ENCODE data around the gene INSM1.

The INSM1 gene

GRCh38 chr20:20362774-20363433 lies 5.0 kb upstream of the INSM1 start:
- Histone ChIP-seq H3K4me1 (ENCODE audit: insufficient read depth, low read length, poor library complexity, severe bottlenecking) (peaks cover 6% of the 10 kb centered on the region), H3K36me3 (ENCODE audit: insufficient read depth, low read length) (no peaks in the 10 kb centered on the region), H3K27me3 (ENCODE audit: insufficient read depth, low read length, poor library complexity, severe bottlenecking) (no peaks in the 10 kb centered on the region), H3K9ac (ENCODE audit: low read depth, low read length, poor library complexity, severe bottlenecking) (no peak overlapping the region), H3K9me3 (ENCODE audit: insufficient read depth, low read depth, low read length) (no peaks in the 10 kb centered on the region), H2AFZ (ENCODE audit: low read length) (no peak overlapping the region), H3K9me2 (replicated peaks; ENCODE audit: low read depth, low read length) (no peaks in the 10 kb centered on the region), H3K4me2 (ENCODE audit: low read depth, low read length, poor library complexity, severe bottlenecking) (no peak overlapping the region), H3K79me2 (ENCODE audit: insufficient read depth, low read length) (no peaks in the 10 kb centered on the region), H3F3A (ENCODE audit: low read depth) (0 out of 2 replicates have a peak, but pooled peaks cover 3% of the 10 kb centered on the region), H3K4me3 (ENCODE audit: low read length, poor library complexity, severe bottlenecking) (no peak overlapping the region), H4K20me1 (ENCODE audit: insufficient read depth, low read length, poor library complexity, severe bottlenecking) (no peaks in the 10 kb centered on the region)
- TF ChIP-seq EZH2phosphoT487 (IDR thresholded peaks at IDR 0.05; ENCODE audit: borderline replicate concordance) = no peak
- no peak for TF ChIP-seq CTCF (conservative IDR thresholded peaks at IDR 0.05; ENCODE audit: low read length)

GRCh38 chr20:20363434-20363798 lies 4.5 kb upstream of the INSM1 start:
- Histone ChIP-seq H3K4me3 (ENCODE audit: low read length, poor library complexity, severe bottlenecking) (no peak overlapping the region), H3K27me3 (ENCODE audit: insufficient read depth, low read length, poor library complexity, severe bottlenecking) (no peaks in the 10 kb centered on the region), H2AFZ (ENCODE audit: low read length) (no peak overlapping the region), H4K20me1 (ENCODE audit: insufficient read depth, low read length, poor library complexity, severe bottlenecking) (no peaks in the 10 kb centered on the region), H3F3A (ENCODE audit: low read depth) (0 out of 2 replicates have a peak, but pooled peaks cover 3% of the 10 kb centered on the region), H3K9me3 (ENCODE audit: insufficient read depth, low read depth, low read length) (no peaks in the 10 kb centered on the region), H3K9me2 (replicated peaks; ENCODE audit: low read depth, low read length) (no peaks in the 10 kb centered on the region), H3K79me2 (ENCODE audit: insufficient read depth, low read length) (no peaks in the 10 kb centered on the region), H3K4me1 (ENCODE audit: insufficient read depth, low read length, poor library complexity, severe bottlenecking) (peaks cover 6% of the 10 kb centered on the region), H3K4me2 (ENCODE audit: low read depth, low read length, poor library complexity, severe bottlenecking) (no peak overlapping the region), H3K9ac (ENCODE audit: low read depth, low read length, poor library complexity, severe bottlenecking) (no peak overlapping the region), H3K36me3 (ENCODE audit: insufficient read depth, low read length) (no peaks in the 10 kb centered on the region)
- TF ChIP-seq CTCF (conservative IDR thresholded peaks at IDR 0.05; ENCODE audit: low read length) = no peak
- no peak for TF ChIP-seq EZH2phosphoT487 (IDR thresholded peaks at IDR 0.05; ENCODE audit: borderline replicate concordance)

- Histone ChIP-seq H3K4me3 (ENCODE audit: low read length, poor library complexity, severe bottlenecking) (no peak overlapping the region), H3K4me1 (ENCODE audit: insufficient read depth, low read length, poor library complexity, severe bottlenecking) (peaks cover 6% of the 10 kb centered on the region), H3K36me3 (ENCODE audit: insufficient read depth, low read length) (no peaks in the 10 kb centered on the region), H3K79me2 (ENCODE audit: insufficient read depth, low read length) (no peaks in the 10 kb centered on the region), H3K9me3 (ENCODE audit: insufficient read depth, low read depth, low read length) (no peaks in the 10 kb centered on the region), H3F3A (ENCODE audit: low read depth) (no peaks in the 10 kb centered on the region), H3K9me2 (replicated peaks; ENCODE audit: low read depth, low read length) (no peaks in the 10 kb centered on the region), H3K27me3 (ENCODE audit: insufficient read depth, low read length, poor library complexity, severe bottlenecking) (no peaks in the 10 kb centered on the region), H2AFZ (ENCODE audit: low read length) (no peak overlapping the region), H3K9ac (ENCODE audit: low read depth, low read length, poor library complexity, severe bottlenecking) (no peak overlapping the region), H4K20me1 (ENCODE audit: insufficient read depth, low read length, poor library complexity, severe bottlenecking) (no peaks in the 10 kb centered on the region), H3K4me2 (ENCODE audit: low read depth, low read length, poor library complexity, severe bottlenecking) (no peak overlapping the region)
- TF ChIP-seq CTCF (conservative IDR thresholded peaks at IDR 0.05; ENCODE audit: low read length) (no peak), EZH2phosphoT487 (IDR thresholded peaks at IDR 0.05; ENCODE audit: borderline replicate concordance) (no peak)
Measured at GRCh38 chr20:20363799-20364592, 3.9 kb upstream of the INSM1 start.

Data from Loucy (cell line).